Measurements from ENCODE around the gene TNFAIP3. TPM values are rescaled to one million over a fixed set of nuclear protein-coding genes. Genes with fewer than 3 reads are reported as not detected.
A peak's percentile ranks its signal among the peaks of the same experiment; 100 is the strongest.

The TNFAIP3 gene
- total RNA-seq, 4 donors from 2014 or later = 21.0 to 54.3 (median 29.8) TPM

GRCh38 chr6:137864812-137865508, 2.1 kb upstream of the TNFAIP3 start:
- WGBS = 75% methylated on average over 4 of the region's 4 CpGs
- Histone ChIP-seq H3K36me3 (no peaks in the 10 kb centered on the region), H3K4me1 (peaks cover 10 to 54% (median 52%) of the 10 kb centered on the region in 4 donors), H3K9me3 (no peaks in the 10 kb centered on the region), H3K27me3 (no peaks in the 10 kb centered on the region), H3K4me3 (no peak overlapping the region), H3K27ac (replicated peaks in 1 of 4) (peak overlapping the region; percentile 92 to 94 (median 92))
- TF ChIP-seq EP300 (IDR thresholded peaks at IDR 0.05) = no peak
- no peak for TF ChIP-seq POLR2AphosphoS5 (IDR thresholded peaks at IDR 0.05)
- no peak for TF ChIP-seq POLR2A (IDR thresholded peaks at IDR 0.05; ENCODE audit: low read depth)
- TF ChIP-seq CTCF (IDR thresholded peaks at IDR 0.05) = no peak
- DNase-seq (ENCODE audit: extremely low spot score) = no peak
- intact Hi-C loops (cut with DNase I) = loop anchor here (5.0 to 10.0 kb wide), 4 partner anchors 43 to 240 kb away; partner anchors contain the start of gene PERP

- TF ChIP-seq POLR2A (IDR thresholded peaks at IDR 0.05; ENCODE audit: low read depth) (no peak), EP300 (IDR thresholded peaks at IDR 0.05) (no peak), CTCF (IDR thresholded peaks at IDR 0.05) (no peak), POLR2AphosphoS5 (IDR thresholded peaks at IDR 0.05) (no peak)
- intact Hi-C loops (cut with DNase I) = loop anchor here (2.0 to 10.0 kb wide), 6 partner anchors 44 to 238 kb away; partner anchors contain the start of gene PERP
- Histone ChIP-seq H3K4me1 (peaks cover 10 to 65% (median 63%) of the 10 kb centered on the region in 4 donors), H3K36me3 (peaks cover 0 to 2% (median 0%) of the 10 kb centered on the region in 4 donors), H3K27me3 (no peaks in the 10 kb centered on the region), H3K27ac (replicated peaks in 1 of 4) (peak overlapping the region; percentile 92 to 94 (median 92)), H3K9me3 (no peaks in the 10 kb centered on the region), H3K4me3 (peak overlapping the region; percentile 70 to 93 (median 88))
- no peak for DNase-seq (ENCODE audit: extremely low spot score)
- WGBS = 11% methylated on average over 25 of the region's 25 CpGs
Measured at GRCh38 chr6:137866200-137866913, 702 bp upstream of the TNFAIP3 start.

DNA sequence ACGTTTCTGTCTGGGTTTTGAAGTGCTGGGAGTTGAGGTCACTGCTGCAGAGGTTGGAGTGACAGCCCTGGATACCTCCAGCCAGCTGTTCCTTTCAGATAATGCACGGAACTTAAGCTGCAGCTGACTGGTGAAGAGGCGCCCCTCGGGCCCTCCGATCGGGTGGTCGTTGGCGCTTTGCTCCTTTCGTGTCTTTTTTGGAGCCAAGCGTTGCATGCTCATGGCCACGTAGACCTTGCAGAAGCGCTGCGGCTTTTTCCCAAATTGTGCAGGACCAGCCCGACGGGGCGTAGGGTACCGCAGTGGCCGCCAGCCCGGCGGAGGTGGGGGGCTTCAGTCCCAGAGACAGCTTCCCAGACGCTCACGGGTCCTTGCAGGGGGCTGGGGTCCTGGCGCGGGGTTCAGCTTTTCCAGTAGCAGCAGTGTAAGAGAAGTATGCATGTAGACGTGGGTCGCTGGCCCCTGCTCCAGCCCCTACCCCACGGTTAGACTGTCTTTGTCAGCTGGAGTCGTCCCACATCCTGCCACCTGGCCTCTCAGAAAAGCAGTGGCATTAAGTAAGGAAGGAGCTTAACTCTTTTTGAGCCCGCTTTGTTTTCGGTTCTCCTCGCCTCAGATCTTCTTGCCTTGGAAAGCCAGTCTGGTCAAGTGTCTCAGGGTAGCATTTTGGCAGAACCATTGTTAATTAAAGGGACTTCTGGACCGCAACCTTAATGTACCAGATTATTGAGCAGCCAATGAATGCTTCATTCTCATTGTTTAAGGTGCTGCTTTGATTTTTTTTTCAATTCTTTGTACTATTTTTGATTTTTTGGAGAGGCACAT, 838 bp downstream of the TNFAIP3 start:
- TF ChIP-seq CTCF (IDR thresholded peaks at IDR 0.05) (no peak), POLR2A (IDR thresholded peaks at IDR 0.05; ENCODE audit: low read depth) (no peak), EP300 (IDR thresholded peaks at IDR 0.05) (no peak), POLR2AphosphoS5 (IDR thresholded peaks at IDR 0.05) (no peak)
- no peaks in the 10 kb centered on the region for H3K27me3 ChIP-seq
- no peaks in the 10 kb centered on the region for H3K9me3 ChIP-seq
- intact Hi-C loops (cut with DNase I) = loop anchor here (2.0 to 10.0 kb wide), 6 partner anchors 46 to 237 kb away; partner anchors contain the start of gene PERP
- H3K36me3 ChIP-seq = peaks cover 0 to 9% (median 0%) of the 10 kb centered on the region in 4 donors
- no peak for DNase-seq (ENCODE audit: extremely low spot score)
- H3K4me3 ChIP-seq = peak overlapping the region; percentile 70 to 93 (median 88)
- 6% methylated on average over 13 of the region's 32 CpGs for WGBS
- peaks cover 20 to 65% (median 63%) of the 10 kb centered on the region in 4 donors for H3K4me1 ChIP-seq
- H3K27ac ChIP-seq (replicated peaks in 1 of 4) = peak overlapping the region; percentile 92 to 94 (median 92)

DNA sequence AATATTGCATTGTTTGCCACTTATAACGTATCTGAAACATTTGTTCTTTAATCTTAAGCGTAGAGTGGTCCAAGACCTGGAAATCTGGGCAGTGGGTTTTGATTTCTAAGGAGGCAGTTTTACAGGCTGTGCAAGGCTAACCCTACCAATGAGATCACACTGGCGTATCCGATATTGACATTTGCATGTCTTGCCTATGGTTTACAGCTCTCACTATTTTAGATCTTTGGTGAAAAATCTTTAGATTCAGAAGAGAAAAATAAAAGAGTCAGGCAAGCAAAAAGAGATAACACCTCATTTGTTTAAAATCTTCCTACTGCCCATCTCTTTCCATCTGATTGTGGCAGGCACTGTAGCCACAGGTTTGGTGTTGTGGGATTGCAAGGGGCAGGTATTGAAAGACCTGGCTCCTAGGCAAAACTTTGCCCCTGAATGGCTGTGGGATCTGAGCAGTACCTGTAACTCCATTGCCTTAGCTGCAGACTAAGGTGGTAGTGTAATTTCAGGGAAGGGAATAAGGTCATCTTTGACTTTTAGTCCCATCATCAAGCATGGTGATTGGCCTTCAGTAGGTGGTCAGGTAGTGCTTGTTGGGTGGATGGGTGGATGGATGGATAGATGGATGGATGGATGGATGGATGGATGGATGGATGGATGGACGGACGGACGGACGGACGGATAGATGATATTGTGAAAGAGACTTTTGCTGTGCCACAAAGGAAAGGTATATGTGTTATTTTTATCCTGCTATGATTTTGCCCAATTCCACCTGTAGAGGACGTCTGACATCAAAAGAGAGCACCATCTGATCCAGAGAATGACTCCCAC, 1.9 kb downstream of the TNFAIP3 start:
- peaks cover 0 to 9% (median 0%) of the 10 kb centered on the region in 4 donors for H3K36me3 ChIP-seq
- intact Hi-C loops (cut with DNase I) = loop anchor here (5.0 to 10.0 kb wide), 4 partner anchors 47 to 236 kb away; partner anchors contain the start of gene PERP
- no peaks in the 10 kb centered on the region for H3K27me3 ChIP-seq
- peaks cover 27 to 69% (median 65%) of the 10 kb centered on the region in 4 donors for H3K4me1 ChIP-seq
- DNase-seq (ENCODE audit: extremely low spot score) = no peak
- TF ChIP-seq POLR2A (IDR thresholded peaks at IDR 0.05; ENCODE audit: low read depth) = no peak
- TF ChIP-seq POLR2AphosphoS5 (IDR thresholded peaks at IDR 0.05) = no peak
- TF ChIP-seq EP300 (IDR thresholded peaks at IDR 0.05) = no peak
- TF ChIP-seq CTCF (IDR thresholded peaks at IDR 0.05) = no peak
- H3K9me3 ChIP-seq = no peaks in the 10 kb centered on the region
- H3K4me3 ChIP-seq = peak overlapping the region; percentile 70 to 93 (median 88)
- H3K27ac ChIP-seq (replicated peaks in 1 of 4) = peak overlapping the region in 3 of 4 donors; percentile 92 to 94 (median 93)
- 64% methylated on average over 10 of the region's 10 CpGs for WGBS

Data from esophagus muscularis mucosa (tissue), 4 donors.